SJSA1 (cell line): ENCODE results near the gene UBE2D3. TPM values are rescaled to one million over a fixed set of nuclear protein-coding genes. Genes with fewer than 3 reads are reported as not detected.

Experiments used
- DNase-seq, 2 experiments: peaks; one replicate each; pipeline ENCODE4 v3.0.0-alpha.2; 2015 to 2020; ENCODE audit warnings: low spot score in 2 of 2, low read depth in 1 of 2
- H3K27ac ChIP-seq: fragments of 250-450 bp; sonication (Bioruptor Pico); 2 replicates; pipeline ENCODE4 v1.5.1; 2020; ENCODE audit warnings: mild to moderate bottlenecking, moderate library complexity
- H3K27me3 ChIP-seq: fragments of 250-450 bp; sonication (Bioruptor Pico); replicated peaks from 2 replicates; pipeline ENCODE4 v1.5.1; 2020; ENCODE audit warnings: mild to moderate bottlenecking, moderate library complexity
- H3K36me3 ChIP-seq: fragments of 250-450 bp; sonication (Bioruptor Pico); 2 replicates; pipeline ENCODE4 v1.5.1; 2020; ENCODE audit warnings: mild to moderate bottlenecking
- H3K4me1 ChIP-seq: fragments of 250-450 bp; sonication (Bioruptor Pico); replicated peaks from 2 replicates; pipeline ENCODE4 v1.6.1; 2021; ENCODE audit warnings: mild to moderate bottlenecking
- H3K4me3 ChIP-seq: fragments of 250-450 bp; sonication (Bioruptor Pico); 2 replicates; pipeline ENCODE4 v1.5.1; 2020; ENCODE audit warnings: mild to moderate bottlenecking
- H3K9me3 ChIP-seq: fragments of 250-450 bp; sonication (Bioruptor Pico); replicated peaks from 2 replicates; pipeline ENCODE4 v1.5.1; 2020; ENCODE audit warnings: mild to moderate bottlenecking
- total RNA-seq: library from RNA; depleted of rRNA; stranded (reverse); fragments of >200 nt; shearing (Covaris generic); gene quantifications from 2 replicates; pipeline ENCODE4 v1.2.3, GENCODE V29; 2014

Gene UBE2D3
- total RNA-seq, 1 experiment from 2014 or later = 481 TPM

- Histone ChIP-seq H3K9me3 (no peaks in the 10 kb centered on the region), H3K4me3 (no peak overlapping the region), H3K4me1 (no peaks in the 10 kb centered on the region), H3K36me3 (peaks cover 88% of the 10 kb centered on the region), H3K27me3 (no peaks in the 10 kb centered on the region; the same call in 1 of the 2 replicates), H3K27ac (no peak overlapping the region)
- no peak for DNase-seq
Measured at GRCh38 chr4:102799816-102800215, 27.5 kb downstream of the UBE2D3 start.

GRCh38 chr4:102794999-102795398 is 32.4 kb downstream of the UBE2D3 start:
- H3K9me3 ChIP-seq = no peaks in the 10 kb centered on the region
- H3K36me3 ChIP-seq = peaks cover 67% of the 10 kb centered on the region
- H3K27ac ChIP-seq = no peak overlapping the region
- H3K27me3 ChIP-seq = no peaks in the 10 kb centered on the region; the same call in 1 of the 2 replicates
- no peak for DNase-seq
- H3K4me3 ChIP-seq = no peak overlapping the region
- no peaks in the 10 kb centered on the region for H3K4me1 ChIP-seq

- no peak for DNase-seq
- Histone ChIP-seq H3K4me3 (no peak overlapping the region), H3K27me3 (no peaks in the 10 kb centered on the region; the same call in 1 of the 2 replicates), H3K36me3 (peaks cover 45% of the 10 kb centered on the region), H3K4me1 (no peaks in the 10 kb centered on the region), H3K9me3 (0 out of 2 replicates have a peak, but pooled peaks cover 2% of the 10 kb centered on the region), H3K27ac (no peak overlapping the region)
Measured at GRCh38 chr4:102792361-102792936, 34.9 kb downstream of the UBE2D3 start.

- Histone ChIP-seq H3K4me1 (no peaks in the 10 kb centered on the region), H3K27ac (no peak overlapping the region), H3K27me3 (no peaks in the 10 kb centered on the region; the same call in 1 of the 2 replicates), H3K9me3 (0 out of 2 replicates have a peak, but pooled peaks cover 2% of the 10 kb centered on the region), H3K4me3 (no peak overlapping the region), H3K36me3 (peaks cover 42% of the 10 kb centered on the region)
- DNase-seq = no peak
Measured at GRCh38 chr4:102791318-102791835, 36.0 kb downstream of the UBE2D3 start.

- H3K27me3 ChIP-seq = no peaks in the 10 kb centered on the region
- H3K36me3 ChIP-seq = peaks cover 21% of the 10 kb centered on the region
- H3K4me1 ChIP-seq = no peaks in the 10 kb centered on the region
- H3K4me3 ChIP-seq = no peak overlapping the region
- DNase-seq = no peak
- 0 out of 2 replicates have a peak, but pooled peaks cover 2% of the 10 kb centered on the region for H3K9me3 ChIP-seq
- H3K27ac ChIP-seq = no peak overlapping the region
Measured at GRCh38 chr4:102789317-102789717, 38.0 kb downstream of the UBE2D3 start.

GRCh38 chr4:102787944-102788343 is 39.4 kb downstream of the UBE2D3 start:
- no peaks in the 10 kb centered on the region for H3K4me1 ChIP-seq
- H3K36me3 ChIP-seq = peaks cover 9% of the 10 kb centered on the region
- no peaks in the 10 kb centered on the region for H3K27me3 ChIP-seq
- no peak overlapping the region for H3K4me3 ChIP-seq
- H3K9me3 ChIP-seq = 0 out of 2 replicates have a peak, but pooled peaks cover 2% of the 10 kb centered on the region
- no peak overlapping the region for H3K27ac ChIP-seq
- no peak for DNase-seq

GRCh38 chr4:102787096-102787881 is 40.1 kb downstream of the UBE2D3 start:
- Histone ChIP-seq H3K9me3 (0 out of 2 replicates have a peak, but pooled peaks cover 2% of the 10 kb centered on the region), H3K4me1 (no peaks in the 10 kb centered on the region), H3K36me3 (peaks cover 2% of the 10 kb centered on the region), H3K27me3 (no peaks in the 10 kb centered on the region), H3K27ac (no peak overlapping the region), H3K4me3 (no peak overlapping the region)
- no peak for DNase-seq

- no peaks in the 10 kb centered on the region for H3K4me1 ChIP-seq
- no peak overlapping the region for H3K4me3 ChIP-seq
- H3K9me3 ChIP-seq = 0 out of 2 replicates have a peak, but pooled peaks cover 2% of the 10 kb centered on the region
- H3K27me3 ChIP-seq = no peaks in the 10 kb centered on the region
- H3K27ac ChIP-seq = no peak overlapping the region
- DNase-seq = no peak
- H3K36me3 ChIP-seq = no peaks in the 10 kb centered on the region
Measured at GRCh38 chr4:102786279-102786678, 41.1 kb downstream of the UBE2D3 start.

GRCh38 chr4:102783006-102783405 is 44.3 kb downstream of the UBE2D3 start:
- H3K9me3 ChIP-seq = 0 out of 2 replicates have a peak, but pooled peaks cover 2% of the 10 kb centered on the region
- DNase-seq = no peak
- no peak overlapping the region for H3K27ac ChIP-seq
- H3K27me3 ChIP-seq = no peaks in the 10 kb centered on the region
- no peaks in the 10 kb centered on the region for H3K4me1 ChIP-seq
- H3K36me3 ChIP-seq = no peaks in the 10 kb centered on the region
- no peak overlapping the region for H3K4me3 ChIP-seq

- no peaks in the 10 kb centered on the region for H3K9me3 ChIP-seq
- no peaks in the 10 kb centered on the region for H3K27me3 ChIP-seq
- no peak overlapping the region for H3K4me3 ChIP-seq
- H3K27ac ChIP-seq = no peak overlapping the region
- no peaks in the 10 kb centered on the region for H3K4me1 ChIP-seq
- DNase-seq = no peak
- no peaks in the 10 kb centered on the region for H3K36me3 ChIP-seq
Measured at GRCh38 chr4:102781570-102781969, 45.8 kb downstream of the UBE2D3 start.

GRCh38 chr4:102780476-102781144 is 46.7 kb downstream of the UBE2D3 start:
- Histone ChIP-seq H3K4me3 (no peak overlapping the region), H3K27ac (no peak overlapping the region), H3K4me1 (no peaks in the 10 kb centered on the region), H3K36me3 (no peaks in the 10 kb centered on the region), H3K9me3 (no peaks in the 10 kb centered on the region), H3K27me3 (no peaks in the 10 kb centered on the region)
- DNase-seq = no peak

GRCh38 chr4:102779204-102779603 is 48.1 kb downstream of the UBE2D3 start:
- H3K9me3 ChIP-seq = no peaks in the 10 kb centered on the region
- no peaks in the 10 kb centered on the region for H3K4me1 ChIP-seq
- no peak overlapping the region for H3K4me3 ChIP-seq
- no peaks in the 10 kb centered on the region; the same call in 1 of the 2 replicates for H3K27me3 ChIP-seq
- no peak for DNase-seq
- no peak overlapping the region for H3K27ac ChIP-seq
- H3K36me3 ChIP-seq = no peaks in the 10 kb centered on the region

GRCh38 chr4:102778720-102779119 is 48.6 kb downstream of the UBE2D3 start:
- no peak overlapping the region for H3K27ac ChIP-seq
- DNase-seq = no peak
- H3K27me3 ChIP-seq = no peaks in the 10 kb centered on the region; the same call in 1 of the 2 replicates
- H3K36me3 ChIP-seq = no peaks in the 10 kb centered on the region
- H3K4me1 ChIP-seq = no peaks in the 10 kb centered on the region
- H3K9me3 ChIP-seq = no peaks in the 10 kb centered on the region
- no peak overlapping the region for H3K4me3 ChIP-seq
